ENCODE results near the gene CMIP.

CMIP gene

DNA sequence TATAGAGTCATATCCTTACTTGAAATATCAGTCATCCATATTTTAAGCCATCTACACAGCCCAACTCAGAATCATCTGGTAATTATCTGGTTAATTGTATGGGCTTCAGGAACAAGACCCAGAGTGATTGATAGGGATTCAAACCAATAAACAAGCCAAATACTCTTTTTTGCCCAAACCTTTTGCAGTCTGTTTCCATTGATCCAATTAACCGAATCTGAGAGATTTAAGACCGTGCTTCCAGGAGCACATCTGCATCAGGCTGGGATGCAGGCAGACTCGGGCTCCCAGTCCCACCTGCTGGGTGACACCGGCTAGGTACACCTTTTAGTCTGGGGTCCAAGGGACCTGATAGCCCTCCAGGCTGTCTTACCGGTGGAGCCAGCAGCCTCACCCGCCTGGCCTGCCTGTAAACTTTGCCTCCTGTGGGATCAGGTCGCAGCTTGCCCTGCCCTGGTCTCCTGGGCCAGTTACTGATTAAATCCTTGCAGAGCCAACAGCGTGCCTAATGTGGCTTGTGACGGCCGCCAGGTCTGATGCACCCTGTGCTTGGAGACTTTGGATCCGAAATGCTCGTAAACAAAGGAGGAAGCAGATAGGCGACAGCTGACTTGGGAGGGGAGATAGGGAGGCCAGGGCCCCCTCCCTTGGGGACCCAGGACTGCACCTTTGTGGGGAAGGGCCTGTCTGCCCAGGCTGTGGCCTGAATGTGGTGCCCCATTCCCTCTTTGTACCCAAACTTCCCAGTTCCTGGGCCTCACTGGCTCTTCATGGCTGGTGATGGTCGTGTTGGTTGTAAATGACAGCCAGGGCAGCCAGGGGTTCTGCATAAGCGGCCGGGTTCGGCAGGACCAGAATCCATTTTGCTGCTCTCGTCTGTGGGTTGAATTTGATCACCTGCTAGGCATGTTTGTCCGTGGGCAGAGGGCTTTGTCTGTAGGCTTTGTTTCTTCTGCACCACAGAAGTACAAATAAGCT, 3.8 kb downstream of the CMIP start:
- peak; percentile 37 for DNase-seq

- no peak for DNase-seq
Measured at GRCh38 chr16:81449241-81449640, 4.6 kb downstream of the CMIP start.

DNA sequence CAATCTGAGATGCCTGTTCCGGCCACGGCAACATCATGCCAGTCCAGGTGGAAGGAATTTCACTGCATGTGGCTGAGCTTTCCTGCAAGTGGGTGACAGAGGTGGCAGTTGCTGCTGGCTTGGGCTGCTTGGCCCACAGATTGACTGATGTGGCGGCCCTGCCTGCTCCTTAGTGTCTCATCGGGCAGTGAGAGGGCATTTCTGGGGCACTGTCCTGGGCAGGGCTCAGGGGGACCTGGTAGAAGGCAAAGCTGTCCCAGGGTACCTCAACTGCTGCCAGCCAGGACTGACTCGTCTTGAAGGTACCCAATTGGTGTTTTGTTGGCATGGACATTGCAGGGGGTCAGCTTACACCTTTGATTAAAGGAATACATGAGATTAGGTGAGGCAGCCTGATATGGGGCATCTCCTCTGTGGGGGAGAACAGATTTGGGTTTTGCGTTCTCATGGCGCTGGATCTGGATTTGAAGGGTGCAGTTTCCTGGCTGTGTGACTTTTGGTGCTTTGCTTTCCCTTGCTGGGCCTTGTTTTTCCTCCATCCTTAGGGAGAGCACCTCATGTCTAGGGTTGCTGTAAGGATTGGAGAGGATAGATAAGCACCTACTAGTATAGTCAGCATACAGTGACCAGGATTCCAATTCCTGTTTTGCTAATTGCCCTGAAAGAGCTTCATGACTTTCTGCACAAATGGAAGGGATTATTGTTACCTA, 5.4 kb downstream of the CMIP start:
- DNase-seq: no peak

DNA sequence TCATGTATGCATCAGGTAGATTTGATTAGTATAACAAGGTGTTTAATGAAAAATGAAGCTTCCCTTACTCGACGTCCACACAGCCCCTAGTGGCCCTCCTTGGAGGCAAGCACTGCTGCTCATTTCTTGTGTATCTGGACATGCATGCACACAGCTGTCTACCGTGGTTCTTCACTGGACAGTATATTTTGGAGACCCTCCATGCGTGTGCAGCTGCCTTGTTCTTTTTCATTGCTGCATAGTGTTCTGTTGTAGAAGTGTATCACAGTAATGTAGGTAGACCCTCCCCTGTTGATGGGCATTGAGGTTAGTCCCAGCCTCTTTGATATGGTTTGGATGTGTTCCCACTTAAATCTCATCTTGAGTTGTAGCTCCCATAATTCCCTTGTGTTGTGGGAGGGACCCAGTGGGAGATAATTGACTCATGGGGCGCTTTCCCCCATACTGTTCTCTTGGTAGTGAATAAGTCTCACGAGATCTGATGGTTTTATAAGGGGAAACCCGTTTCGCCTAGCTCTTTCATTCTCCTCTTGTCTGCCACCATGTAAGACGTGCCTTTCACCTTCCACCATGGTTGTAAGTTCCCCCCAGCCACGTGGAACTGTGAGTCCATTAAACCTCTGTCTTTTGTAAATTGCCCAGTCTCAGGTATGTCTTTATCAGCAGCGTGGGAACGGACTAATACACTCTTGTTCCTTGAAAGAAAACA, 6.3 kb downstream of the CMIP start:
- no peak for DNase-seq

DNA sequence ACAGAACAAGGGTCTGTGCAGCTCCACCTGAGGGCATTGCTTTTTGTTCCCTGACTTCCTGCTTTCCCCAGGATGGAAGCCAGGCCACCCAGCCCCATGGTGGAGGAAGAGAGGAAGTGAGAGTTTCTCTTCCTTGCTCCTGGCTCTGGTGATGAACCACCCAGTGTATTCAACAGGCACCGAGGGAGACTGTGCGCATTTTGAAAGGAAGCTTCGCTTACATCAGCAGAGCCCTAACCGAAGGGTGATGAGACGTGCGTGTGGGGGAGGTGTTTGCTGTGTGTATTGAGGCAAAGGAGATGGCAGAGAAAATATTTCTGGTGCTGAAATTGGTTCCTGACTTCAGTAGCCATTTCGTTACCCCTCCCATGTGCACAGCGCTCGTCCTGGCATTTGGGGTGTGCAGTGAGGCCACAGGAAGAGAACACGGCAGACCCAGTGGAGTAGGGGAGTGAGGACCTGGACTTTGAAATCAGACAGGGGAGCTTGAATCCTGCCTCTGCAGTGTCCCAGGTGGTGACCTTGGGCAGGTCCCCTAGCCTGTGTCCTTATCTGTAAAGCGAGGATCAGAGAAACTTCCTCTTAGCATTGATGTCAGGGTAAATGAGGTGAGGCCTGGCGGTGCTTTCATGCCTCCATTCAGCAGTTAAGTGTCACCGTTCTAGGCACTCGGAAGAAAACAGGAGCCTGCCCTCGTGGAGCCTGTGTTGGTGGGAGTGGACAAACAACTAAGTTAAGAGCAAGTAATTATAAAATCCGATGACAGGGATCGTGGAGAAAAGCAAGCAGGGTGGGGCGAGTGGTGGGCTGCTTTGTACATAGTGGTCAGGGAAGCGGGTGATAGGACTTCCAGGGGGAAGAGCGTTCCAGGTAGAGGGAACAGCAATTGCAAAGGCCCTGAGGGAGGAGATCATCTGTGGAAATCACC, 7.4 kb downstream of the CMIP start:
- no peak for DNase-seq

DNA sequence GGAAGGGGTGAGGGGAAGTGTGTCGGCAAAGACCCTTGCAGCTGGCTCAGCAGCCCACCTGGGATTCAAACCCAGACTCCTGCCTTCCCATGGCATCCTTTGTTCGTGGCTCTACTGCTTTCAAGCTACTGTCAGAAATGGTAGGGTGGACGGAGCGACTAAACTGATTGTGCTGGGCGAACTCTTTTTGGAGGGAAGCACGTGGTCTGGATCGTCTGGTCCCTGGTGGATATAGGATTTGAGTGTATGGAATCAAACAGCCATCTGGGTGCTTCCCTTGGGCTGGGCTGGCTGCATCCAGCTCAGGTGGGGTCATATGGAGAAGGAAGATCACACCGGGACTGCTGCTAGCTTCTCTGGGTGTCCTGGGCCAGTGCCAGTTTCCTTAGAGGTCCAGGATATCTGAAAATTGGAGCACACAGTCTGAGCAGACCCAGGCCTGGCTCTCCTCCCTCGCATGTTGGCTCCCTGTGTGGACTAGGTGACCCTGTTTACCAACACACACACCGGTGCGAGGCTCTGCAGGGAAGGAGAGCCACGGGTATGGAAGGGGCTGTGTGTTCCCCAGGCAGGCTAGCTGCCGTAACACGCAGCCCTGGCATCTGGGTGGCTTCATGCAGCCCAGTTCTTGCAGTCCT, 8.6 kb downstream of the CMIP start:
- no peak for DNase-seq

GRCh38 chr16:81454044-81454443, 9.4 kb downstream of the CMIP start:
- no peak for DNase-seq

- DNase-seq: no peak
Measured at GRCh38 chr16:81455006-81455405, 10.4 kb downstream of the CMIP start.

GRCh38 chr16:81455720-81456494, 11.3 kb downstream of the CMIP start:
- DNase-seq: no peak

DNA sequence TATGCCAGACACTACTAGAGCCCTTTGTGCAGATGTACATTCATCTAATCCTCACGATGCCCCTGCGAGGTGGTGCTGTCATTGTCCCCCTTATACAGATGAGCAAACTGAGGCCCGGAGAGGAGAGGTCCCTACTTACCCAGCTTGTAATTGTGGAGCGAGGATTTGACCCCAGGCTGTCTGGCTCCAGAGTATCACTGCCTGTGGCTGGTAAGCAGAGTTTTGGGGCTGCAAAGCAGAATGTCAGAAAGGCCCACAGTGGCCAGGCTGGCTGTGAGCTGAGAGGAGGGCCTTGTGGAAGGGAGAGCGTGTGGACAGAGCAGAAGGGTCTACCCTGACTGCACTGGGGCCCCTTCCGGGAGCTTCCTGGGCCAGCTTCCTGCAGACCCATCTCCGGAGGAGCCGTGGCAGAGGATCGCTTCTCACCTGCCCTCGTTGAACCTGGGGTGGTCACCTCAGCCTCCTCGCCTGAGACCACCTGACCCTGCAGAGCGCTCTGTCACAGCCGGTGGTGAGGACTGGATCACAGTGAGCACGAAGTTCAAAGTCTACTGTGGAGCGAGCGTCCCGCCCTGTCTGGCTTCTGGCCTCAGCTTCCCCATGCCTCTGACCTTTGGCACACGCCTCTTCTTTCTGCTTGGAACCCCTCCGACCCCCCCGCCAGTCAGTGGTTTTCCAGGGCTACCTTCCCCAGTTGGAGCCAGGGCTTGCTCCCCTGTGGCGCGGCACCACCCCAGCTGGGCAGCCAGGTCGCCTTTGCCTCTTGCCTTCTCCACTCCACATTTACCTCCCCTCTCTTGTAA, 12.1 kb downstream of the CMIP start:
- DNase-seq: no peak

DNA sequence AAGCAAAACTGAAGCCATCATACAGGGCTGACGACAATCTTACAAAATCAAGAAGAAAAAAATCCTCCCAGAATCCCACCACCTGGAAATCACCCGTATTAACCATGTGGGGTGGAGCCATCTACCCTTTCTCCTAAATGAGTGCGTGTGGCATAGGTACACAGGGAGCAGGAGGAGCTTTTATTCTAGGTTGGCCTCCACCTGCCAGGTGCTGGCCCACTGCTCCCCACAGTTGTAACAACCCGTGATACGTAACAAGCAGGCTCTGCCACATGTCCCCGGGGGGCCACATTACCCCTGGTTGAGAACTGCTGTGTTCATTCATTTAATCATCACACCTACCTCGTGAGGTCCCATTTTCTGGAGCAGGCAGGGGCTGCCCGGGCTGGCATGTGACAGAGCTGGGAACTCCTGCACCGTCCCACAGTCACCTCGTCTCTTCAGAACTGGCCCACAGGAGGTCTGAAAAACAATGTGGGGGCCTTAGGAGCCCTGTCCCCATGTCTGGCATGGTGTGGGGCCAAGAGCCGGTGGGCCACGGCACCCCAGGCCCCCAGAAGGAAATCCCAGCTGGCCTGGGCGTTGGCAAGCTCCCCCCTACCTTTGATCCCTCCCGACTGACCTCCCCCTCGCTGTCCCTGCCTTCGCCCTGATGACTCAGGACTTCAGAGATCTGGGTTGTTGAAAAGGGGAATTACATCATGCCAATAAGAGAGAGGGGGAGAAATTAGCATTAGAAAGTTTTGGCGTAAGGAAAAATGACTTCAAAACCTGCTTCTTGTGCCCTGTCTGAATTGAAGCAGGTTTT, 12.9 kb downstream of the CMIP start:
- DNase-seq: no peak

DNA sequence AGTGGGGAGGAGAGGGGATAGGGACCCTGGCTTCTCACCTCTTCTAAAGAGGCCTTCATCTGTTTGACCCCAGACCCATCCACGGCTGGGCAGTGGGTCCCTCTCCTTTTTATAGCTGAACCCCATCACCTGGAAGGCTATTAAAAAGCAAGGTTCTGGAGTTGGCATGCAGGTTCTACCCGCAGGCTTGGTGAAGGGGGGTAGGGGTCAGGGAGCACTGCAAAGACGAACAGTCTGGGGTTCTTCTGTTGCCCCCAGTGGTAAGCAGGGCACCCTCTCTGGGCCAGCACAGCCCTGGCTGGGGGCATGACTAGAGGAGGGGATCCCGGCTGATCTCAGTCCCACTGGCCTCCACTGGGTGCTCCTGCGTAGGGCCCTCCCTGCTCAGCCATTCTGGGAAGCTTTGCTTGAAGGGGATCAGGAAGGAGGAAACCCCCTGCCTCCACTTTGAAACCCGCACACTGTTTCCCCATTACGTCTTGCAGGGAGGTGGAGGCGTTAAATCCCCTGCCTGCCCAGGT, 13.6 kb downstream of the CMIP start:
- DNase-seq: no peak

GRCh38 chr16:81458827-81459598, 14.4 kb downstream of the CMIP start:
- DNase-seq: no peak

DNA sequence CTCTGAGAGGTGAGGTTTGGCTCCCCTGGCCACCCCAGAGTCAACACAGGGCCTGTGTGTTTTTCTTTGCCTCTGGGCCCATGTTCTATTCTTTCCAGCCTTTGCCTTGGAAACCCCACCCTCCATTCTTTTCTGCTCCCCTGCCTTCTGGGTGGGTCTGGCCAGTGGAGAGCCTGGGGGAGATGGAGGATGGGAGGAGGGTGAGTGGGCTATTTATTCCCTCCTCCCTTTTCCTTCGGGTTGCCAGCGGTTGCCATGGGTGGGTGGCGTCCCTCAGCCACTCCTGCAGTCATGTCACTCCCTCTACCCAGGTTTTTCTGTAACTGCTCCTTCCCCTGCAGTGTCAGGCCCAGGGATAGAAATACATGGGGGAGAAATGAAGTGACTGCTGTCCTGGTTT, 15.5 kb downstream of the CMIP start:
- DNase-seq: no peak

- no peak for DNase-seq
Measured at GRCh38 chr16:81461243-81461642, 16.6 kb downstream of the CMIP start.

DNA sequence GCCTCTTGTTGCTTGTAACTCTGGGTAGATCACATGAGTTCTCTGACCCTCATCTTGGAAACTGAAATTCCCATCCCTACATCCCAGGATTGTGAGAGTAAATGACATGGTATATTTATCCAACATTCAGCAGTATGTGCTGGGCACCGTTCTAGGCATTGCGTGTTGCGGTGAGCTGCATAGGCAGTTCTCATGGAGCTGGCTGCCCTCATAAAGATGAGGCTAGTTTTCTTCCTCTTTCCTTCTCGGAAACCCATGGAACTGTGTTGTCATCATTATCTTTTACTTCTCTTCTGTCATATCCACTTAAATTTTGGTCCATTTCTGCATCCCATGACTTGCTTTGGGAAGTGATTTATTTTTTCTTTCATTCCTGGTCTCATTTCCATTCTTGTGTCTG, 17.2 kb downstream of the CMIP start:
- DNase-seq: no peak

- no peak for DNase-seq
Measured at GRCh38 chr16:81462683-81463082, 18.1 kb downstream of the CMIP start.

GRCh38 chr16:81463296-81463890, 18.8 kb downstream of the CMIP start:
- DNase-seq: no peak
